IPS-11a (cell line): ENCODE results near the gene SLC13A3.

Experiments
- H3K4me3 ChIP-seq: one replicate; pipeline ENCODE4 v1.5.1; 2013; ENCODE audit warnings: low read depth, low read length, control low read depth

Gene SLC13A3

GRCh38 chr20:46607191-46607848 is 43.9 kb downstream of the SLC13A3 start:
- H3K4me3 ChIP-seq = no peak overlapping the region

GRCh38 chr20:46606817-46607190 is 44.5 kb downstream of the SLC13A3 start:
- no peak overlapping the region for H3K4me3 ChIP-seq

- no peak overlapping the region for H3K4me3 ChIP-seq
Measured at GRCh38 chr20:46605978-46606816, 45.1 kb downstream of the SLC13A3 start.

- no peak overlapping the region for H3K4me3 ChIP-seq
Measured at GRCh38 chr20:46605181-46605580, 46.1 kb downstream of the SLC13A3 start.

GRCh38 chr20:46604551-46605133 is 46.6 kb downstream of the SLC13A3 start:
- no peak overlapping the region for H3K4me3 ChIP-seq

- no peak overlapping the region for H3K4me3 ChIP-seq
Measured at GRCh38 chr20:46602429-46602828, 48.8 kb downstream of the SLC13A3 start.

- H3K4me3 ChIP-seq = no peak overlapping the region
Measured at GRCh38 chr20:46601603-46602122, 49.6 kb downstream of the SLC13A3 start.

- no peak overlapping the region for H3K4me3 ChIP-seq
Measured at GRCh38 chr20:46600286-46600752, 50.9 kb downstream of the SLC13A3 start.

- no peak overlapping the region for H3K4me3 ChIP-seq
Measured at GRCh38 chr20:46599227-46599987, 51.9 kb downstream of the SLC13A3 start.

GRCh38 chr20:46595933-46596332 is 55.3 kb downstream of the SLC13A3 start:
- no peak overlapping the region for H3K4me3 ChIP-seq

GRCh38 chr20:46594725-46595124 is 56.5 kb downstream of the SLC13A3 start:
- no peak overlapping the region for H3K4me3 ChIP-seq

- no peak overlapping the region for H3K4me3 ChIP-seq
Measured at GRCh38 chr20:46592580-46593362, 58.5 kb downstream of the SLC13A3 start.

GRCh38 chr20:46590443-46590842 is 60.8 kb downstream of the SLC13A3 start:
- no peak overlapping the region for H3K4me3 ChIP-seq

- H3K4me3 ChIP-seq = no peak overlapping the region
Measured at GRCh38 chr20:46588532-46589511, 62.4 kb downstream of the SLC13A3 start.

GRCh38 chr20:46587986-46588385 is 63.3 kb downstream of the SLC13A3 start:
- no peak overlapping the region for H3K4me3 ChIP-seq

GRCh38 chr20:46586724-46587123 is 64.5 kb downstream of the SLC13A3 start:
- H3K4me3 ChIP-seq = no peak overlapping the region

- H3K4me3 ChIP-seq = no peak overlapping the region
Measured at GRCh38 chr20:46584508-46584907, 66.8 kb downstream of the SLC13A3 start.

- H3K4me3 ChIP-seq = no peak overlapping the region
Measured at GRCh38 chr20:46583411-46584214, 67.6 kb downstream of the SLC13A3 start.
